GM12892 (cell line): ENCODE data around the gene UQCRFS1.

ENCODE experiments used
- POLR2AphosphoS5 ChIP-seq: IDR thresholded peaks from 2 replicates; pipeline ENCODE4 v1.6.1; 2011; ENCODE audit warnings: low read depth, low read length, control low read depth
- TAF1 ChIP-seq: IDR thresholded peaks from 2 replicates; pipeline ENCODE4 v1.6.1; 2011; ENCODE audit warnings: low read depth, mild to moderate bottlenecking, control low read depth, low read length, borderline replicate concordance

GRCh38 chr19:29170554-29170953 is 42.4 kb downstream of the UQCRFS1 start:
- TF ChIP-seq POLR2AphosphoS5 (no peak), TAF1 (no peak)
